Vagina (tissue), 2 donors: ENCODE data around the gene CACNA1C. TPM values are rescaled to one million over a fixed set of nuclear protein-coding genes. Genes with fewer than 3 reads are reported as not detected.

ENCODE experiments used
- DNase-seq, 2 donors: peaks; one replicate each; pipeline ENCODE4 v3.0.0-alpha.2; 2017; ENCODE audit errors: extremely low spot score in 2 of 2
- H3K27ac ChIP-seq: fragments of 200-600 bp; sonication (generic); one replicate; pipeline ENCODE4 v1.5.1; 2019
- H3K27me3 ChIP-seq: fragments of 200-600 bp; sonication (generic); one replicate; pipeline ENCODE4 v1.5.1; 2019
- H3K36me3 ChIP-seq, 2 donors: fragments of 200-600 bp; sonication (generic); one replicate each; pipeline ENCODE4 v1.5.1; 2017 to 2019
- H3K4me1 ChIP-seq: fragments of 200-600 bp; sonication (generic); one replicate; pipeline ENCODE4 v1.5.1; 2019
- H3K4me3 ChIP-seq, 2 donors: fragments of 200-600 bp; sonication (generic); 1 replicate in 1 of 2; 2 replicates in 1 of 2; pipeline ENCODE4 v1.5.1; 2016 to 2019
- H3K9me3 ChIP-seq: fragments of 200-600 bp; sonication (generic); one replicate; pipeline ENCODE4 v1.5.1; 2019
- CTCF ChIP-seq, 3 experiments: fragments of 450-650 bp in 2 of 3; fragments of 200-600 bp in 1 of 3; sonication (generic) in 1 of 3; IDR thresholded peaks; one replicate each; pipeline ENCODE4 v1.5.1; 2017 to 2019; ENCODE audit warnings: antibody characterized with exemption in 3 of 3, mild to moderate bottlenecking in 2 of 3, moderate library complexity in 2 of 3
- POLR2A ChIP-seq, 2 donors: fragments of 450-650 bp; IDR thresholded peaks; one replicate each; pipeline ENCODE4 v1.6.1; 2017; ENCODE audit warnings: antibody characterized with exemption in 2 of 2, mild to moderate bottlenecking in 2 of 2, moderate library complexity in 2 of 2
- POLR2AphosphoS5 ChIP-seq, 2 donors: sonication (generic); formaldehyde crosslinking; IDR thresholded peaks; one replicate each; pipeline ENCODE4 v1.9.0; 2017; ENCODE audit warnings: antibody characterized with exemption in 2 of 2, mild to moderate bottlenecking in 2 of 2, low read depth in 1 of 2; ENCODE audit not compliant: insufficient read depth in 1 of 2
- intact Hi-C: fragments of 100-400 bp; cut with DNase I; formaldehyde crosslinking; loops from one replicate; pipeline ENCODE4 v1.15.1; 2023
- total RNA-seq: library from RNA; depleted of rRNA; stranded (reverse); fragments of >200 nt; gene quantifications from one replicate; pipeline ENCODE4 v1.2.3, GENCODE V29; 2016

CACNA1C gene
- total RNA-seq, 1 donor from 2014 or later, result 9.8 TPM

DNA sequence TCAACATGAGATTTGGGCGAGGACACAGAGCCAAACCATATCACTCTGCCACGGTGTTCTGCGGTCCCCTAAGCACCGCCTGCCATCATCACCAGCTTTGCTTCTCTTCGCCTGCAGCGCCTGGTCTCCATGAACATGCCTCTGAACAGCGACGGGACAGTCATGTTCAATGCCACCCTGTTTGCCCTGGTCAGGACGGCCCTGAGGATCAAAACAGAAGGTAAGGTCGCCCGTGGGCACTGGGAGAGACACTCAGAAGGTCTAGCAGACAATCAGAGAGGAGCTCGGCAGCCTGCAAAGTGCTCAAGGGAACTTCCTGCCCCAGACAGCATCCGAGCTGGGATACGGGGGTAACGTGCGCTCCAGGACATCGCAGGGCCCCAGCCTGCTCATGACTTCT lies 616.0 kb downstream of the CACNA1C start:
- intact Hi-C loops, result no loop called here
- H3K4me3 ChIP-seq, result no peak overlapping the region
- TF ChIP-seq POLR2AphosphoS5 (IDR thresholded peaks at IDR 0.05; ENCODE audit: insufficient read depth in 1 of 2, low read depth in 1 of 2) (no peak), POLR2A (IDR thresholded peaks at IDR 0.05) (no peak), CTCF (IDR thresholded peaks at IDR 0.05) (no peak)
- H3K27me3 ChIP-seq, result no peaks in the 10 kb centered on the region
- peaks cover 0 to 28% of the 10 kb centered on the region in 2 donors for H3K36me3 ChIP-seq
- no peaks in the 10 kb centered on the region for H3K9me3 ChIP-seq
- no peak overlapping the region for H3K27ac ChIP-seq
- no peak for DNase-seq
- H3K4me1 ChIP-seq, result no peaks in the 10 kb centered on the region

DNA sequence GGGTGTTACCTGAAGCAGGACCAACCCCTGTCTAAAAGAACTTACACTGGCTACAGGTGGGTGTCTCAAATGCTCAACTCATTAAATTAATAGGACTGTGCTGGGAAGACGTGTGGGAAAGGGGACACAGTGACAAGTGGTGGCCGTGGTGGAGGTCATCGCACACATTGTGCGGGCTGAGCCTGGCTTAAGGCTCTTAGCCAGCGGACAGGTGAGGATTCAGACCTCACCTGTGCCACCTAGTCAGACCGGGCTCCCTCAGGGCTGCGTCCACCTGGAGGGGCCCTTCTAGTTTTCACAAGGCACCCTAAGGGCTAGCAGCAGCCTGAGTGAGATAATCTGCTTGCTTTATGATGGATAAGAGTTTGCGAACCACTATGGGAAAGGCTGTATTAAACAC lies 616.8 kb downstream of the CACNA1C start:
- peaks cover 0 to 28% of the 10 kb centered on the region in 2 donors for H3K36me3 ChIP-seq
- no peaks in the 10 kb centered on the region for H3K4me1 ChIP-seq
- H3K4me3 ChIP-seq, result no peak overlapping the region
- DNase-seq, result no peak
- H3K9me3 ChIP-seq, result no peaks in the 10 kb centered on the region
- H3K27ac ChIP-seq, result no peak overlapping the region
- intact Hi-C loops, result no loop called here
- no peaks in the 10 kb centered on the region for H3K27me3 ChIP-seq
- TF ChIP-seq POLR2AphosphoS5 (IDR thresholded peaks at IDR 0.05; ENCODE audit: insufficient read depth in 1 of 2, low read depth in 1 of 2), result no peak
- no peak for TF ChIP-seq CTCF (IDR thresholded peaks at IDR 0.05)
- TF ChIP-seq POLR2A (IDR thresholded peaks at IDR 0.05), result no peak

- Histone ChIP-seq H3K36me3 (peaks cover 0 to 14% of the 10 kb centered on the region in 2 donors), H3K4me1 (no peaks in the 10 kb centered on the region), H3K4me3 (no peak overlapping the region), H3K9me3 (no peaks in the 10 kb centered on the region), H3K27ac (no peak overlapping the region), H3K27me3 (no peaks in the 10 kb centered on the region)
- no peak for DNase-seq
- no peak for TF ChIP-seq POLR2A (IDR thresholded peaks at IDR 0.05)
- no peak for TF ChIP-seq POLR2AphosphoS5 (IDR thresholded peaks at IDR 0.05; ENCODE audit: insufficient read depth in 1 of 2, low read depth in 1 of 2)
- no peak for TF ChIP-seq CTCF (IDR thresholded peaks at IDR 0.05)
- intact Hi-C loops, result no loop called here
Measured at GRCh38 chr12:2672863-2673262, 620.1 kb downstream of the CACNA1C start.

GRCh38 chr12:2673966-2674810 lies 621.4 kb downstream of the CACNA1C start:
- peak in 1 of 2 donors; percentile 89 for DNase-seq
- Histone ChIP-seq H3K4me3 (no peak overlapping the region), H3K27me3 (no peaks in the 10 kb centered on the region), H3K27ac (no peak overlapping the region), H3K4me1 (no peaks in the 10 kb centered on the region), H3K36me3 (peaks cover 0 to 8% of the 10 kb centered on the region in 2 donors), H3K9me3 (no peaks in the 10 kb centered on the region)
- no peak for TF ChIP-seq POLR2A (IDR thresholded peaks at IDR 0.05)
- no peak for TF ChIP-seq POLR2AphosphoS5 (IDR thresholded peaks at IDR 0.05; ENCODE audit: insufficient read depth in 1 of 2, low read depth in 1 of 2)
- TF ChIP-seq CTCF (IDR thresholded peaks at IDR 0.05), result no peak
- intact Hi-C loops, result no loop called here

DNA sequence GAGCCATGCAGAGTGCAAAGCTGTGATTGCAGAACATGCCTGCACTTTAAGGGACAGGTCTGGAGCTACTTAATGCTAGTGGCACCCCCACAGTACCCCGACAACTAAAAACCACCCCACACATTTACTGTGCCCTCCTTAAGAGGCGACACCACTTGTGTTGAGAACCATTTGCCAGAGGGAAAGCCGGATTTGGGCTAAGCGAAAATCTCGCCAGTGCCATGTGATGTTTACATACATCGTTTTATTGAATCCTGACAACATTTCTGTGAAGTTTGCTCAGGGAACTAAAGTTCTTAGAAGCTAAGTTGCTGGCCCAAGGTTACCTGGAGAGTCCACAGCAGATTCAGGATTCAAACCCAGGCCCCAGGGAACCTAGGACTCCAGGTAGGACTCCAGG lies 623.0 kb downstream of the CACNA1C start:
- Histone ChIP-seq H3K9me3 (no peaks in the 10 kb centered on the region), H3K4me1 (no peaks in the 10 kb centered on the region), H3K27me3 (no peaks in the 10 kb centered on the region), H3K27ac (no peak overlapping the region), H3K36me3 (no peaks in the 10 kb centered on the region), H3K4me3 (no peak overlapping the region)
- TF ChIP-seq POLR2AphosphoS5 (IDR thresholded peaks at IDR 0.05; ENCODE audit: insufficient read depth in 1 of 2, low read depth in 1 of 2) (no peak), CTCF (IDR thresholded peaks at IDR 0.05) (no peak), POLR2A (IDR thresholded peaks at IDR 0.05) (no peak)
- DNase-seq, result no peak
- intact Hi-C loops, result no loop called here
